Esophagus muscularis mucosa (tissue), 3 donors: ENCODE data around the gene EXOC1.

ENCODE experiments used
- POLR2AphosphoS5 ChIP-seq, 2 donors: sonication (generic); formaldehyde crosslinking; IDR thresholded peaks; one replicate each; pipeline ENCODE4 v1.6.1; 2017; ENCODE audit warnings: antibody characterized with exemption in 2 of 2
- TF ChIP-seq, protein P1 (sequence below), 3 experiments: fragments of 200-600 bp in 2 of 3; fragments of 450-650 bp in 1 of 3; sonication (generic) in 2 of 3; IDR thresholded peaks; one replicate each; pipeline ENCODE4 v1.5.1; 2017 to 2019; ENCODE audit warnings: antibody characterized with exemption in 3 of 3, mild to moderate bottlenecking in 2 of 3, moderate library complexity in 1 of 3

DNA sequence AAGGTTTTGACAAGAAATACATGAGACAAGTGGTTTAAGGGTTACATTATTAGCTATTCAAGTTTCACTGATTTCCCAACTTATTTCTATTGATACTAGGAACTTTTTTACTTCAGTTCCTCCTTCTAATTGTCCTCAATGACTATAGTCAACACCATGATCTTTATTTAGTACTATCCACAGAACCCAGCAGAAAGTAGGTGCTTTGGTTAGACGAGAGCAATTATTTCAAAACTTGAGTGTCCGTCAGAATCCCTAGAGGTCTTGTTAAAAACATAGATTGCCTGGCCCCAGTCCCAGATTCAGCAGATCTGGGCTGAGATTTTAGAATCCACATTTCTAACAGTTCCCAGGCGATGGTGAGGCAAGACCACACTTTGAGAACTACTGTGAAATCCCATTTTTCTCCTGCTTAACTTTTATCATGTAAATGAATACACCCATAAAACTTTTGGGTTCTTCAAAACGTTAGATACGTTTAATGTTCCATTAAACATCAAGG, 17.9 kb downstream of the EXOC1 start:
- TF ChIP-seq, protein P1, sequence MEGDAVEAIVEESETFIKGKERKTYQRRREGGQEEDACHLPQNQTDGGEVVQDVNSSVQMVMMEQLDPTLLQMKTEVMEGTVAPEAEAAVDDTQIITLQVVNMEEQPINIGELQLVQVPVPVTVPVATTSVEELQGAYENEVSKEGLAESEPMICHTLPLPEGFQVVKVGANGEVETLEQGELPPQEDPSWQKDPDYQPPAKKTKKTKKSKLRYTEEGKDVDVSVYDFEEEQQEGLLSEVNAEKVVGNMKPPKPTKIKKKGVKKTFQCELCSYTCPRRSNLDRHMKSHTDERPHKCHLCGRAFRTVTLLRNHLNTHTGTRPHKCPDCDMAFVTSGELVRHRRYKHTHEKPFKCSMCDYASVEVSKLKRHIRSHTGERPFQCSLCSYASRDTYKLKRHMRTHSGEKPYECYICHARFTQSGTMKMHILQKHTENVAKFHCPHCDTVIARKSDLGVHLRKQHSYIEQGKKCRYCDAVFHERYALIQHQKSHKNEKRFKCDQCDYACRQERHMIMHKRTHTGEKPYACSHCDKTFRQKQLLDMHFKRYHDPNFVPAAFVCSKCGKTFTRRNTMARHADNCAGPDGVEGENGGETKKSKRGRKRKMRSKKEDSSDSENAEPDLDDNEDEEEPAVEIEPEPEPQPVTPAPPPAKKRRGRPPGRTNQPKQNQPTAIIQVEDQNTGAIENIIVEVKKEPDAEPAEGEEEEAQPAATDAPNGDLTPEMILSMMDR (IDR thresholded peaks at IDR 0.05) = no peak
- TF ChIP-seq POLR2AphosphoS5 (IDR thresholded peaks at IDR 0.05) = no peak
